OCI-LY7 (cell line): Measurements from ENCODE around the gene KMT2B. TPM values are rescaled to one million over a fixed set of nuclear protein-coding genes. Genes with fewer than 3 reads are reported as not detected.

Source experiments
- BruUV-seq: library from RNA; stranded (reverse); fragments of 400-500 nt; replicated peaks from 2 replicates; lab custom pipeline; 2021; lab: Mats Ljungman, UMichigan
- CTCF ChIA-PET: fragments of 300-600 bp; sonication (Branson Sonifier 250); formaldehyde crosslinking; loops from one replicate; lab custom pipeline; 2022; ENCODE audit warnings: antibody characterized with exemption; ENCODE audit not compliant: unreplicated experiment; lab: Charles Lee
- POLR2A ChIA-PET: fragments of 300-600 bp; sonication (Branson Sonifier 250); formaldehyde crosslinking; loops from one replicate; lab custom pipeline; 2022; ENCODE audit warnings: antibody characterized with exemption; lab: Charles Lee
- DNase-seq: peaks from one replicate; pipeline ENCODE4 v3.0.0-alpha.2; 2015; ENCODE audit warnings: low spot score
- H2AFZ ChIP-seq: fragments of 200-600 bp; sonication (generic), shearing (Covaris generic); 2 replicates; pipeline ENCODE4 v1.6.1; 2014; ENCODE audit warnings: mild to moderate bottlenecking, antibody characterized with exemption, low read length, moderate library complexity
- H3K27ac ChIP-seq: fragments of 200-600 bp; sonication (generic); 2 replicates; pipeline ENCODE4 v1.5.1; 2014; ENCODE audit warnings: mixed run types, low read depth, mild to moderate bottlenecking, moderate library complexity, low read length, inconsistent platforms; ENCODE audit not compliant: poor library complexity, severe bottlenecking
- H3K36me3 ChIP-seq: fragments of 200-600 bp; sonication (generic); 2 replicates; pipeline ENCODE4 v1.6.1; 2014; ENCODE audit warnings: mild to moderate bottlenecking, antibody characterized with exemption, low read length, moderate library complexity, mixed read lengths; ENCODE audit not compliant: insufficient read depth
- H3K4me1 ChIP-seq: fragments of 200-600 bp; sonication (generic); 2 replicates; pipeline ENCODE4 v1.5.1; 2014; ENCODE audit warnings: mild to moderate bottlenecking, low read length; ENCODE audit not compliant: insufficient read depth, poor library complexity, severe bottlenecking
- H3K4me2 ChIP-seq: fragments of 200-600 bp; sonication (generic); 2 replicates; pipeline ENCODE4 v1.6.1; 2014; ENCODE audit warnings: mild to moderate bottlenecking, low read length
- H3K4me3 ChIP-seq: fragments of 200-600 bp; sonication (generic); 2 replicates; pipeline ENCODE4 v1.5.1; 2014; ENCODE audit warnings: mild to moderate bottlenecking, low read depth, low read length; ENCODE audit not compliant: poor library complexity, severe bottlenecking
- H3K79me2 ChIP-seq: fragments of 200-600 bp; sonication (generic); 2 replicates; pipeline ENCODE4 v1.6.1; 2016; ENCODE audit warnings: low read depth, mild to moderate bottlenecking, low read length, moderate library complexity, mixed read lengths; ENCODE audit not compliant: insufficient read depth
- H3K9me2 ChIP-seq: fragments of 200-600 bp; sonication (generic); 2 replicates; pipeline ENCODE4 v1.6.1; 2016; ENCODE audit warnings: mild to moderate bottlenecking, low read length, mixed read lengths; ENCODE audit not compliant: insufficient read depth
- H3K9me3 ChIP-seq: fragments of 200-600 bp; sonication (generic); 2 replicates; pipeline ENCODE4 v1.6.1; 2014; ENCODE audit warnings: mild to moderate bottlenecking, mixed run types, low read length, mixed read lengths
- H4K20me1 ChIP-seq: fragments of 200-600 bp; sonication (generic); 2 replicates; pipeline ENCODE4 v1.6.1; 2014; ENCODE audit warnings: mild to moderate bottlenecking, antibody characterized with exemption, low read length, moderate library complexity, mixed read lengths; ENCODE audit not compliant: insufficient read depth
- CTCF ChIP-seq: fragments of 200-600 bp; sonication (generic); conservative IDR thresholded peaks from 2 replicates; pipeline ENCODE4 v1.5.1; 2014; ENCODE audit warnings: mild to moderate bottlenecking, antibody characterized with exemption, low read length, moderate library complexity, mixed read lengths
- EZH2phosphoT487 ChIP-seq: fragments of 200-600 bp; sonication (generic); IDR thresholded peaks from 2 replicates; pipeline ENCODE4 v1.6.1; 2018; ENCODE audit warnings: low read depth, borderline replicate concordance, mild to moderate bottlenecking, mixed run types, antibody characterized with exemption, low read length, moderate library complexity, mixed read lengths
- intact Hi-C: fragments of 100-400 bp; cut with micrococcal nuclease; formaldehyde crosslinking; loops from one replicate; pipeline ENCODE4 v1.10.0; 2022; ENCODE audit not compliant: unreplicated experiment
- total RNA-seq, 2 experiments: library from RNA; depleted of rRNA in 1 of 2; stranded (reverse); fragments of >200 nt in 1 of 2; shearing (Covaris generic) in 1 of 2; gene quantifications; 2 replicates each; pipeline ENCODE4 v1.2.3, GENCODE V29; 2014 to 2022

Gene KMT2B
- total RNA-seq, 2 experiments from 2014 or later = 25.2 to 56.2 TPM

- intact Hi-C loops = loop anchor here (1.0 to 10.0 kb wide), 3 partner anchors 27 to 1310 kb away; partner anchors contain the start of genes HCST and NFKBID
- Histone ChIP-seq H3K36me3 (peaks cover 2% of the 10 kb centered on the region; the same call in 1 of the 2 replicates), H3K4me2 (peak overlapping the region; percentile 84), H3K4me1 (peaks cover 61% of the 10 kb centered on the region), H3K4me3 (peak overlapping the region; percentile 78), H4K20me1 (no peaks in the 10 kb centered on the region), H3K9me3 (no peaks in the 10 kb centered on the region), H3K9me2 (no peaks in the 10 kb centered on the region), H3K27ac (peak overlapping the region; percentile 86), H2AFZ (peak overlapping the region; percentile 13; the same call in 1 of the 2 replicates), H3K79me2 (peaks cover 14% of the 10 kb centered on the region; the same call in 1 of the 2 replicates)
- TF ChIP-seq CTCF (peak; percentile 64), EZH2phosphoT487 (no peak)
- CTCF ChIA-PET = interaction anchor here (0.6 kb wide), 1 partner anchor 53 kb away, joined by 8 read pairs; no protein-coding TSS in a partner anchor
- POLR2A ChIA-PET = interaction anchor here (0.6 to 2.3 kb wide), 11 partner anchors 22 to 1397 kb away, joined by 3 to 9 read pairs (median 3); partner anchors contain the start of gene COX6B1
- peak; percentile 97 for DNase-seq
- no TSS peak for BruUV-seq
These were observed 26.9 kb downstream of the KMT2B start for GRCh38 chr19:35744430-35745327.

GRCh38 chr19:35745328-35746086, 27.7 kb downstream of the KMT2B start, which contains the start of the genes PSENEN and U2AF1L4:
TSS of gene PSENEN (plus strand) at chr19:35745651. CDS start at chr19:35745931, 280 bp downstream.
TSS of gene U2AF1L4 (minus strand) at chr19:35745418. CDS start at chr19:35745391, 27 bp downstream.
- TF ChIP-seq EZH2phosphoT487 (no peak), CTCF (no peak)
- POLR2A ChIA-PET = interaction anchor here (0.5 to 2.3 kb wide), 8 partner anchors 34 to 608 kb away, joined by 3 to 9 read pairs (median 3); partner anchors contain the start of genes ALKBH6 and COX6B1
- Histone ChIP-seq H3K36me3 (no peaks in the 10 kb centered on the region; the same call in 1 of the 2 replicates), H3K4me1 (peaks cover 55% of the 10 kb centered on the region), H3K4me2 (peak within 1 kb of the TSS; percentile 86), H3K9me2 (no peaks in the 10 kb centered on the region), H3K4me3 (peak within 1 kb of the TSS; percentile 78), H3K27ac (peak within 1 kb of the TSS; percentile 86), H2AFZ (peak within 1 kb of the TSS; percentile 57; the same call in 1 of the 2 replicates), H3K9me3 (no peaks in the 10 kb centered on the region), H4K20me1 (no peaks in the 10 kb centered on the region), H3K79me2 (peaks cover 14% of the 10 kb centered on the region; the same call in 1 of the 2 replicates)
- intact Hi-C loops = loop anchor here (10.0 kb wide), 1 partner anchor 1311 kb away; no protein-coding TSS in a partner anchor
- CTCF ChIA-PET = no interaction called here
- TSS peak; percentile 81 for BruUV-seq
- DNase-seq = peak; percentile 100
